ENCODE results near the gene SPCS2. TPM values are rescaled to one million over a fixed set of nuclear protein-coding genes. Genes with fewer than 3 reads are reported as not detected.

Gene SPCS2
- total and polyA plus RNA-seq, 2 of the 8 experiments (the other 6 are each of a cell fraction or from before 2014, with no cell fraction given): 92.7 to 161 TPM

GRCh38 chr11:74984730-74985129, 35.7 kb downstream of the SPCS2 start (continued):
- TF ChIP-seq CTCF (IDR thresholded peaks at IDR 0.05; ENCODE audit: control extremely low read depth in 1 of 3, insufficient read depth in 1 of 3, low read depth in 1 of 3, low read length in 3 of 3) (no peak), CHD2 (IDR thresholded peaks at IDR 0.05; ENCODE audit: low read length) (no peak), POLR2AphosphoS5 (IDR thresholded peaks at IDR 0.05; ENCODE audit: low read depth, low read length) (no peak), SAP30 (IDR thresholded peaks at IDR 0.05; ENCODE audit: insufficient read depth, insufficient replicate concordance, low read length) (no peak), TBP (IDR thresholded peaks at IDR 0.05; ENCODE audit: low read depth, low read length) (no peak), GABPA (IDR thresholded peaks at IDR 0.05; ENCODE audit: borderline replicate concordance, insufficient read depth, low read length) (no peak), BACH1 (IDR thresholded peaks at IDR 0.05; ENCODE audit: low read length) (no peak), POLR2A (IDR thresholded peaks at IDR 0.05; ENCODE audit: control extremely low read depth in 1 of 2, low read depth in 2 of 2, low read length in 2 of 2) (no peak), KDM1A (IDR thresholded peaks at IDR 0.05; ENCODE audit: borderline replicate concordance, low read length) (no peak), ZNF274 (IDR thresholded peaks at IDR 0.05; ENCODE audit: borderline replicate concordance, extremely low read depth, low read length) (no peak)

Measured in H1 (cell line).